Trophoblast cell (in vitro differentiated cells and primary cell): ENCODE data around the gene TMEM132C.

ENCODE experiments used
- DNase-seq, 2 donors: peaks; one replicate each; pipeline ENCODE4 v3.0.0-alpha.2; 2016
- H2AFZ ChIP-seq: 2 replicates; pipeline ENCODE4 v1.6.1; 2013; ENCODE audit warnings: low read length, moderate library complexity, mild to moderate bottlenecking; ENCODE audit not compliant: insufficient read depth, poor library complexity
- H2AK5ac ChIP-seq: 2 replicates; pipeline ENCODE4 v1.6.1; 2013; ENCODE audit warnings: mild to moderate bottlenecking, low read length
- H2BK120ac ChIP-seq: 2 replicates; pipeline ENCODE4 v1.6.1; 2013; ENCODE audit warnings: low read length, mild to moderate bottlenecking, moderate library complexity; ENCODE audit not compliant: insufficient read depth, poor library complexity
- H2BK12ac ChIP-seq: 2 replicates; pipeline ENCODE4 v1.6.1; 2013; ENCODE audit warnings: mild to moderate bottlenecking, low read length, moderate library complexity
- H2BK5ac ChIP-seq: 2 replicates; pipeline ENCODE4 v1.6.1; 2013; ENCODE audit warnings: low read length, low read depth, moderate library complexity, mild to moderate bottlenecking; ENCODE audit not compliant: poor library complexity
- H3K14ac ChIP-seq: 2 replicates; pipeline ENCODE4 v1.6.1; 2013; ENCODE audit warnings: mild to moderate bottlenecking, low read length
- H3K18ac ChIP-seq: 2 replicates; pipeline ENCODE4 v1.6.1; 2013; ENCODE audit warnings: mild to moderate bottlenecking, low read length
- H3K23ac ChIP-seq: 2 replicates; pipeline ENCODE4 v1.6.1; 2013; ENCODE audit warnings: low read length
- H3K27ac ChIP-seq: 2 replicates; pipeline ENCODE4 v1.5.1; 2013; ENCODE audit warnings: low read depth, mild to moderate bottlenecking, inconsistent platforms, low read length, moderate library complexity
- H3K27me3 ChIP-seq: 2 replicates; pipeline ENCODE4 v1.6.1; 2013; ENCODE audit warnings: inconsistent platforms, mild to moderate bottlenecking, low read length, moderate library complexity; ENCODE audit not compliant: insufficient read depth
- H3K36me3 ChIP-seq, 2 experiments: 1 replicate in 1 of 2; 2 replicates in 1 of 2; pipeline ENCODE4 v1.6.1; 2013; ENCODE audit warnings: low read length in 2 of 2, mild to moderate bottlenecking in 2 of 2, moderate library complexity in 1 of 2; ENCODE audit not compliant: insufficient read depth in 2 of 2, control insufficient read depth in 1 of 2
- H3K4ac ChIP-seq: 2 replicates; pipeline ENCODE4 v1.6.1; 2013; ENCODE audit warnings: low read depth, mild to moderate bottlenecking, low read length, moderate library complexity
- H3K4me1 ChIP-seq, 2 experiments: 1 replicate in 1 of 2; 2 replicates in 1 of 2; pipeline ENCODE4 v1.6.1; 2013; ENCODE audit warnings: low read length in 2 of 2, mild to moderate bottlenecking in 2 of 2, moderate library complexity in 1 of 2; ENCODE audit not compliant: insufficient read depth in 2 of 2, control insufficient read depth in 1 of 2
- H3K4me2 ChIP-seq: 2 replicates; pipeline ENCODE4 v1.6.1; 2013; ENCODE audit warnings: inconsistent platforms, mild to moderate bottlenecking, low read length, moderate library complexity
- H3K4me3 ChIP-seq: 2 replicates; pipeline ENCODE4 v1.5.1; 2013; ENCODE audit warnings: mild to moderate bottlenecking, low read depth, low read length, inconsistent platforms
- H3K79me1 ChIP-seq: one replicate; pipeline ENCODE4 v1.6.1; 2013; ENCODE audit warnings: low read length
- H3K79me2 ChIP-seq: 2 replicates; pipeline ENCODE4 v1.6.1; 2013; ENCODE audit warnings: low read length, mild to moderate bottlenecking; ENCODE audit not compliant: control insufficient read depth, insufficient read depth, poor library complexity
- H3K9ac ChIP-seq: 2 replicates; pipeline ENCODE4 v1.6.1; 2013; ENCODE audit warnings: mild to moderate bottlenecking, low read length
- H3K9me3 ChIP-seq: 2 replicates; pipeline ENCODE4 v1.6.1; 2013; ENCODE audit warnings: low read depth, mild to moderate bottlenecking, control low read depth, inconsistent platforms, low read length; ENCODE audit not compliant: insufficient read depth
- H4K12ac ChIP-seq: 2 replicates; pipeline ENCODE4 v1.6.1; 2013; ENCODE audit warnings: low read depth, mild to moderate bottlenecking, low read length, moderate library complexity
- H4K8ac ChIP-seq: 2 replicates; pipeline ENCODE4 v1.6.1; 2013; ENCODE audit warnings: low read depth, mild to moderate bottlenecking, low read length, moderate library complexity
- H4K91ac ChIP-seq: one replicate; pipeline ENCODE4 v1.6.1; 2013; ENCODE audit warnings: low read depth, mild to moderate bottlenecking, low read length, moderate library complexity
- WGBS: extraction: QIAGEN DNeasy Blood & Tissue Kit; methylation state at CpG from one replicate; pipeline ENCODE4 v1.1.7; 2013; ENCODE audit warnings: missing lambda C conversion rate; ENCODE audit not compliant: insufficient read length, insufficient coverage; ENCODE audit errors: extremely low coverage; 5-methylcytosine and 5-hydroxymethylcytosine counted together

TMEM132C gene

GRCh38 chr12:128471491-128471890 is 204.5 kb downstream of the TMEM132C start:
- Histone ChIP-seq H3K4me1 (no peaks in the 10 kb centered on the region), H4K8ac (no peak overlapping the region)

DNA sequence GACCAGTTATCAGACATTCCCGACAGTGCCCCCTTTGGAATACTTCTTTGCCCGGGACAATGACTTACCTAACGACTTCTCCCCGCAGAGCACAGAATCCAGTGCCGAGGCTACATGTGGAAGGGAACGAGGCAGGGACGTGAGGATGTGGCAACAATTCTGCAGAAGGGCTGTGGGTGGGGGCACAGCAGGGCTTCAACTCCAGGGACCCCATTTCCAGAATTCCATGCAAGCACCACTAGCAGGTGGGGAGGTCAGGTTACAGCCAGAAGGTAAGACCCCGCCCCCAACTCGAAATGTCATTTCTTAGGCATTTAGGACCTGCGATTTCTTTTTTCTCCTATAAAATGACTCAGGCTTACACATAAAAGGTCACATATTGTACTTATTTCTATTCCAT is 207.9 kb downstream of the TMEM132C start:
- H3K79me1 ChIP-seq = no peaks in the 10 kb centered on the region
- no peak overlapping the region for H4K12ac ChIP-seq
- no peak overlapping the region for H2BK120ac ChIP-seq
- H3K9ac ChIP-seq = no peak overlapping the region
- no peak overlapping the region for H3K4ac ChIP-seq
- no peaks in the 10 kb centered on the region for H3K79me2 ChIP-seq
- H4K91ac ChIP-seq = no peak overlapping the region
- H4K8ac ChIP-seq = no peak overlapping the region
- WGBS = no CpG with 5 or more reads among the region's 10 CpGs
- peaks cover 2% of the 10 kb centered on the region for H3K9me3 ChIP-seq
- H2AFZ ChIP-seq = no peak overlapping the region
- no peak overlapping the region for H2AK5ac ChIP-seq
- no peaks in the 10 kb centered on the region for H3K27me3 ChIP-seq
- no peak overlapping the region for H3K23ac ChIP-seq
- H3K4me3 ChIP-seq = no peak overlapping the region
- H2BK5ac ChIP-seq = no peak overlapping the region
- H3K14ac ChIP-seq = no peak overlapping the region
- H3K27ac ChIP-seq = no peak overlapping the region
- no peaks in the 10 kb centered on the region for H3K36me3 ChIP-seq
- H2BK12ac ChIP-seq = no peak overlapping the region
- H3K18ac ChIP-seq = no peak overlapping the region
- no peak for DNase-seq
- H3K4me1 ChIP-seq = no peaks in the 10 kb centered on the region
- H3K4me2 ChIP-seq = no peak overlapping the region

More at GRCh38 chr12:128471491-128471890, 204.5 kb downstream of the TMEM132C start:
- no peaks in the 10 kb centered on the region for H3K79me2 ChIP-seq
- no peak overlapping the region for H4K12ac ChIP-seq
- no peak overlapping the region for H3K23ac ChIP-seq
- H3K79me1 ChIP-seq = no peaks in the 10 kb centered on the region
- no CpG with 5 or more reads among the region's 2 CpGs for WGBS
- no peak overlapping the region for H2AK5ac ChIP-seq
- H3K4me2 ChIP-seq = no peak overlapping the region
- H2BK5ac ChIP-seq = no peak overlapping the region
- H3K36me3 ChIP-seq = no peaks in the 10 kb centered on the region
- no peak overlapping the region for H2AFZ ChIP-seq
- H3K27ac ChIP-seq = no peak overlapping the region
- DNase-seq = no peak
- no peak overlapping the region for H3K18ac ChIP-seq
- no peak overlapping the region for H3K4ac ChIP-seq
- H2BK120ac ChIP-seq = no peak overlapping the region
- H3K14ac ChIP-seq = no peak overlapping the region
- no peak overlapping the region for H3K9ac ChIP-seq
- no peak overlapping the region for H2BK12ac ChIP-seq
- H3K9me3 ChIP-seq = peaks cover 2% of the 10 kb centered on the region
- H4K91ac ChIP-seq = no peak overlapping the region
- H3K4me3 ChIP-seq = no peak overlapping the region
- H3K27me3 ChIP-seq = no peaks in the 10 kb centered on the region

GRCh38 chr12:128476266-128476665 is 209.3 kb downstream of the TMEM132C start:
- no peak overlapping the region for H2BK5ac ChIP-seq
- no peak overlapping the region for H3K4me2 ChIP-seq
- no peak overlapping the region for H3K4ac ChIP-seq
- no peak overlapping the region for H3K18ac ChIP-seq
- H2AFZ ChIP-seq = no peak overlapping the region
- H2BK120ac ChIP-seq = no peak overlapping the region
- no peak overlapping the region for H3K4me3 ChIP-seq
- H4K91ac ChIP-seq = no peak overlapping the region
- H4K8ac ChIP-seq = no peak overlapping the region
- H3K9me3 ChIP-seq = peaks cover 2% of the 10 kb centered on the region
- H3K27me3 ChIP-seq = no peaks in the 10 kb centered on the region
- H3K79me2 ChIP-seq = no peaks in the 10 kb centered on the region
- no peak overlapping the region for H2BK12ac ChIP-seq
- H3K14ac ChIP-seq = no peak overlapping the region
- no peak overlapping the region for H2AK5ac ChIP-seq
- H4K12ac ChIP-seq = no peak overlapping the region
- no peak overlapping the region for H3K9ac ChIP-seq
- no peaks in the 10 kb centered on the region for H3K79me1 ChIP-seq
- DNase-seq = no peak
- no CpG with 5 or more reads among the region's 7 CpGs for WGBS
- no peak overlapping the region for H3K27ac ChIP-seq
- no peaks in the 10 kb centered on the region for H3K4me1 ChIP-seq
- H3K23ac ChIP-seq = no peak overlapping the region
- H3K36me3 ChIP-seq = no peaks in the 10 kb centered on the region

- no peak overlapping the region for H4K8ac ChIP-seq
- WGBS = no CpG with 5 or more reads among the region's 9 CpGs
Measured at GRCh38 chr12:128483526-128484255, 216.7 kb downstream of the TMEM132C start.

More at GRCh38 chr12:128483526-128484255, 216.7 kb downstream of the TMEM132C start:
- H3K27ac ChIP-seq = no peak overlapping the region
- no peak overlapping the region for H3K4ac ChIP-seq
- no peak overlapping the region for H3K9ac ChIP-seq
- H3K79me1 ChIP-seq = no peaks in the 10 kb centered on the region
- H3K23ac ChIP-seq = no peak overlapping the region
- H3K36me3 ChIP-seq = no peaks in the 10 kb centered on the region
- no peak overlapping the region for H3K4me3 ChIP-seq
- H3K4me1 ChIP-seq = no peaks in the 10 kb centered on the region
- H3K79me2 ChIP-seq = no peaks in the 10 kb centered on the region
- H3K14ac ChIP-seq = no peak overlapping the region
- H3K9me3 ChIP-seq = no peaks in the 10 kb centered on the region
- H2BK120ac ChIP-seq = no peak overlapping the region
- no peak overlapping the region for H2BK5ac ChIP-seq
- no peaks in the 10 kb centered on the region for H3K27me3 ChIP-seq
- no peak overlapping the region for H4K91ac ChIP-seq
- no peak overlapping the region for H2BK12ac ChIP-seq
- no peak overlapping the region for H4K12ac ChIP-seq
- no peak overlapping the region for H2AK5ac ChIP-seq
- no peak overlapping the region for H2AFZ ChIP-seq
- H3K4me2 ChIP-seq = no peak overlapping the region
- no peak for DNase-seq
- H3K18ac ChIP-seq = no peak overlapping the region
